DOHH2 (cell line): ENCODE measurements around the gene REEP6.

ENCODE experiments used
- H3F3A ChIP-seq: fragments of 200-600 bp; sonication (generic), shearing (Covaris generic); 2 replicates; pipeline ENCODE4 v1.6.0; 2016; ENCODE audit warnings: antibody characterized with exemption, mild to moderate bottlenecking; ENCODE audit not compliant: control insufficient read depth, insufficient read depth
- H3K27ac ChIP-seq: fragments of 200-600 bp; sonication (generic); 2 replicates; pipeline ENCODE4 v1.5.1; 2014; ENCODE audit warnings: low read depth, mild to moderate bottlenecking, low read length, moderate library complexity
- H3K27me3 ChIP-seq: fragments of 200-600 bp; sonication (generic); 2 replicates; pipeline ENCODE4 v1.6.1; 2014; ENCODE audit warnings: mild to moderate bottlenecking, low read length, mixed read lengths; ENCODE audit not compliant: control insufficient read depth
- H3K36me3 ChIP-seq: fragments of 200-600 bp; sonication (generic); 2 replicates; pipeline ENCODE4 v1.6.1; 2014; ENCODE audit warnings: mild to moderate bottlenecking, low read length, moderate library complexity, mixed read lengths; ENCODE audit not compliant: control insufficient read depth
- H3K4me1 ChIP-seq: fragments of 200-600 bp; sonication (generic); 2 replicates; pipeline ENCODE4 v1.6.1; 2014; ENCODE audit warnings: mild to moderate bottlenecking, low read length, mixed read lengths; ENCODE audit not compliant: control insufficient read depth
- H3K4me2 ChIP-seq: fragments of 200-600 bp; sonication (generic); 2 replicates; pipeline ENCODE4 v1.6.0; 2014; ENCODE audit warnings: mild to moderate bottlenecking, low read length, moderate library complexity
- H3K4me3 ChIP-seq: fragments of 200-600 bp; sonication (generic); 2 replicates; pipeline ENCODE4 v1.5.1; 2014; ENCODE audit warnings: mild to moderate bottlenecking, low read length, mixed read lengths
- H3K79me2 ChIP-seq: fragments of 200-600 bp; sonication (generic); 2 replicates; pipeline ENCODE4 v1.6.1; 2014; ENCODE audit warnings: mild to moderate bottlenecking, low read length, mixed read lengths; ENCODE audit not compliant: control insufficient read depth
- H3K9me2 ChIP-seq: fragments of 200-600 bp; sonication (generic); replicated peaks from 2 replicates; pipeline ENCODE4 v1.6.1; 2014; ENCODE audit warnings: mild to moderate bottlenecking, low read length, mixed read lengths; ENCODE audit not compliant: control insufficient read depth
- H3K9me3 ChIP-seq: fragments of 200-600 bp; sonication (generic); 2 replicates; pipeline ENCODE4 v1.6.1; 2014; ENCODE audit warnings: antibody characterized with exemption, low read length, mixed read lengths; ENCODE audit not compliant: control insufficient read depth, insufficient read depth
- H4K20me1 ChIP-seq: fragments of 200-600 bp; sonication (generic); 2 replicates; pipeline ENCODE4 v1.6.0; 2014; ENCODE audit warnings: low read depth, mild to moderate bottlenecking, antibody characterized with exemption, low read length, moderate library complexity; ENCODE audit not compliant: control insufficient read depth, insufficient read depth
- EZH2phosphoT487 ChIP-seq: fragments of 200-600 bp; sonication (generic); IDR thresholded peaks from 2 replicates; pipeline ENCODE4 v1.6.1; 2017; ENCODE audit warnings: borderline replicate concordance, mild to moderate bottlenecking, antibody characterized with exemption, low read length, moderate library complexity, mixed read lengths
- TF ChIP-seq, protein P1 (sequence below): fragments of 200-600 bp; sonication (generic); IDR thresholded peaks from one replicate; pipeline ENCODE4 v1.5.1; 2014; ENCODE audit warnings: antibody characterized with exemption, mild to moderate bottlenecking, low read depth, low read length; ENCODE audit not compliant: poor library complexity, severe bottlenecking

REEP6 gene

DNA sequence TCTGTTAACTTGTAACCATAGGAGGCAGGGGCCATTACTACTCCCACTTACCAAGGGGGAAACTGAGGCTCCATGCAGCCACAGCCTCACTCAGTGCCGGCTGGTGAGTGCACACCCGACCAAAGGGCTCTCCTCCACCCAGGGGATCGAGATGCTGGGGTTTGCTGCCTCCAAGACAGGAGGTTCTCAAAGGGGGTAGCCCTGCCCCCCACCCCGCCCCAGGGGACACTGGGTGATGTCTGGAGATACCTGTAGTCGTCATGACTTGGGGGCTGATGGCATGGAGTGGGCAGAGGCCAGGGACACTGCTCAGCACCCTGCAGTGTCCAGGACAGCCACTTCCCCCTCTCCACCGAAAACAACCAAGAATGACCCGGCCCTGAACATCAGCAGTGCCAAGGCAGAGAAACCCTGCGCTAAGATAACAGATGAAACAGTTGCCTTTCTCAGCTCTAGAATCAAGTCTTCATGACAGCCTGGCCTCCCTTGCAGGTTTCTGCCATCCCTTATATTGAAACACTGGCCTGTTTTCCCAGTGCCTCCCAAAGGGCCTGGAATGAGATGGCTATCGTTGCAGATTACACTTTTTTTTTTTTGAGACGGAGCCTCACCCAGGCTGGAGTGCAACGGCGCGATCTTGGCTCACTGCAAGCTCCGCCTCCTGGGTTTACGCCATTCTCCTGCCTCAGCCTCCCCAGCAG, 3.3 kb downstream of the REEP6 start:
- Histone ChIP-seq H3K4me1 (peaks cover 14% of the 10 kb centered on the region), H3K27ac (no peak overlapping the region), H3K36me3 (no peaks in the 10 kb centered on the region), H3K27me3 (no peaks in the 10 kb centered on the region), H3K9me3 (no peaks in the 10 kb centered on the region), H3F3A (no peaks in the 10 kb centered on the region), H3K79me2 (no peaks in the 10 kb centered on the region), H3K4me3 (no peak overlapping the region), H3K4me2 (no peak overlapping the region), H4K20me1 (0 out of 2 replicates have a peak, but pooled peaks cover 3% of the 10 kb centered on the region), H3K9me2 (no peaks in the 10 kb centered on the region)
- no peak for TF ChIP-seq EZH2phosphoT487
- TF ChIP-seq, protein P1, sequence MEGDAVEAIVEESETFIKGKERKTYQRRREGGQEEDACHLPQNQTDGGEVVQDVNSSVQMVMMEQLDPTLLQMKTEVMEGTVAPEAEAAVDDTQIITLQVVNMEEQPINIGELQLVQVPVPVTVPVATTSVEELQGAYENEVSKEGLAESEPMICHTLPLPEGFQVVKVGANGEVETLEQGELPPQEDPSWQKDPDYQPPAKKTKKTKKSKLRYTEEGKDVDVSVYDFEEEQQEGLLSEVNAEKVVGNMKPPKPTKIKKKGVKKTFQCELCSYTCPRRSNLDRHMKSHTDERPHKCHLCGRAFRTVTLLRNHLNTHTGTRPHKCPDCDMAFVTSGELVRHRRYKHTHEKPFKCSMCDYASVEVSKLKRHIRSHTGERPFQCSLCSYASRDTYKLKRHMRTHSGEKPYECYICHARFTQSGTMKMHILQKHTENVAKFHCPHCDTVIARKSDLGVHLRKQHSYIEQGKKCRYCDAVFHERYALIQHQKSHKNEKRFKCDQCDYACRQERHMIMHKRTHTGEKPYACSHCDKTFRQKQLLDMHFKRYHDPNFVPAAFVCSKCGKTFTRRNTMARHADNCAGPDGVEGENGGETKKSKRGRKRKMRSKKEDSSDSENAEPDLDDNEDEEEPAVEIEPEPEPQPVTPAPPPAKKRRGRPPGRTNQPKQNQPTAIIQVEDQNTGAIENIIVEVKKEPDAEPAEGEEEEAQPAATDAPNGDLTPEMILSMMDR = no peak

DNA sequence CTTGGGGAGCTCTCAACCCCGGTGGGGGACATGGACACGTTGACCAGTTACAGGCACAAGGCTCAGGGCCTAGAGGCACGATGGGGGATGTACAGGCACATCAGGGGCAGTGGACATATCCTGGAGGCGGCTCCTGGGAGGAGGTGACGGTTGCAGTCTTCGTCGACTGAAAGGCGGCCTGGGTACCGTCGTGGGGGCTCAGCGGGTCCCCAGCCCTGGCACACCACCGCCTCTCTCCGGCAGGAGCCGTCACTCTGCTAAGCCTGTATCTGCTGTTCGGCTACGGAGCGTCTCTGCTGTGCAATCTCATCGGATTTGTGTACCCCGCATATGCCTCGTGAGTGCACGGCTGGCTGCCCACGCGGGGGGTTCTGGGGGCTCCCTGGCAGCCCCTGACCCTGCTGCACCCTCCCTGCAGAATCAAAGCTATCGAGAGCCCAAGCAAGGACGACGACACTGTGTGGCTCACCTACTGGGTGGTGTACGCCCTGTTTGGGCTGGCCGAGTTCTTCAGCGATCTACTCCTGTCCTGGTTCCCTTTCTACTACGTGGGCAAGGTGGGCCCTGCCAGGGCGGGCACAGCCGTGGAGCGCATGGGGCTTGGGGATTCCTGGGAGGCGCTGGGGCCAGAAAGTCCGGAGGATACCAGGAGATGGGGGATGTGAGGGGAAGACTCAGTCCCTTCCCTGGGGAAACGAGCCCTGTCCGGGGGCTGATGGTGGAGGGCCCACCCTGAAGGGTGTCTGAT, 4.2 kb downstream of the REEP6 start:
- no peak for TF ChIP-seq EZH2phosphoT487
- TF ChIP-seq, protein P1 = no peak
- H3K27me3 ChIP-seq = no peaks in the 10 kb centered on the region

DNA sequence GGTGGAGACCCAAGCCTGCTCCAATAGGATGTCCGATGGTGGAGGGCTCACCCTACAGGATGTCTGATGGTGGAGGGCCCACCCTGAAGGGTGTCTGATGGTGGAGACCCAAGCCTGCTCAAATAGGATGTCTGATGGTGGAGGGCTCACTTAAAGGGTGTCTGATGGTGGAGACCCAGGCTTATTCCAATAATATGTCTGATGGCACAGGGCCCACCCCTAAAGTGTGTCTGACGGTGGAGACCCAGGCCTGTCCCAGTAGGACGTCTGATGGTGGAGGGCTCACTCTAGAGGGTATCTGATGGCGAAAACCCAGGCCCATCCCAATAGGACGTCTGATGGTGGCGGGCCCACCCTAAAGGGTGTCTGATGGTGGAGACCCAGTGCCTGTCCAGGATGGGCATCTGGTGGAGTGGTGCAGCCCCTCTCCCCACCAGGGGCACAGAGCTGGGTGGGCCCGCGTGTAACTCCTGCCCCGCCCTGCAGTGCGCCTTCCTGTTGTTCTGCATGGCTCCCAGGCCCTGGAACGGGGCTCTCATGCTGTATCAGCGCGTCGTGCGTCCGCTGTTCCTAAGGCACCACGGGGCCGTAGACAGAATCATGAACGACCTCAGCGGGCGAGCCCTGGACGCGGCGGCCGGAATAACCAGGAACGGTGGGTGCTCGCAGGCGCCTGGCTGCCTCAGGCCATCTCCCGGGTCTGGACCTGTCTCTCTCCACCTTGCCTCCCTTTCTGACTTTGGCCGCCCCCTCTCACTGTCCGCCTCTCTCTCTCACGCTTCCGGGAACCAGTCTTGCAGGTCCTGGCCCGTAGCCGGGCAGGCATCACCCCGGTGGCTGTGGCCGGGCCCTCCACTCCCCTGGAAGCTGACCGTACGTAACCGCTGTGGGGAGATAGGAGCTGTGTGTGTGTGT, 5.1 kb downstream of the REEP6 start:
- H3K36me3 ChIP-seq = no peaks in the 10 kb centered on the region
- 0 out of 2 replicates have a peak, but pooled peaks cover 3% of the 10 kb centered on the region for H4K20me1 ChIP-seq
- H3K9me2 ChIP-seq = no peaks in the 10 kb centered on the region
- H3K79me2 ChIP-seq = no peaks in the 10 kb centered on the region
- H3K27me3 ChIP-seq = no peaks in the 10 kb centered on the region
- no peak overlapping the region for H3K4me2 ChIP-seq
- H3K4me1 ChIP-seq = peaks cover 4% of the 10 kb centered on the region
- H3K4me3 ChIP-seq = no peak overlapping the region
- no peak for TF ChIP-seq EZH2phosphoT487
- TF ChIP-seq, protein P1 = no peak
- no peaks in the 10 kb centered on the region for H3K9me3 ChIP-seq
- H3F3A ChIP-seq = no peaks in the 10 kb centered on the region
- no peak overlapping the region for H3K27ac ChIP-seq

More for the DNA sequence above, 4.2 kb downstream of the REEP6 start:
- Histone ChIP-seq H4K20me1 (0 out of 2 replicates have a peak, but pooled peaks cover 3% of the 10 kb centered on the region), H3K79me2 (no peaks in the 10 kb centered on the region), H3K27ac (no peak overlapping the region), H3F3A (no peaks in the 10 kb centered on the region), H3K36me3 (no peaks in the 10 kb centered on the region), H3K4me3 (no peak overlapping the region), H3K4me2 (no peak overlapping the region), H3K4me1 (peaks cover 6% of the 10 kb centered on the region), H3K9me2 (no peaks in the 10 kb centered on the region), H3K9me3 (no peaks in the 10 kb centered on the region)
